Esophagus squamous epithelium (tissue), 5 donors: ENCODE data around the gene RPS29. TPM values are rescaled to one million over a fixed set of nuclear protein-coding genes. Genes with fewer than 3 reads are reported as not detected.

Experiments used
- DNase-seq: peaks from one replicate; lab custom pipeline; 2025; lab: John Stamatoyannopoulos, UW
- H3K27ac ChIP-seq, 4 donors: fragments of 200-600 bp; sonication (generic); one replicate each; pipeline ENCODE4 v1.5.1; 2016 to 2019; ENCODE audit warnings: mild to moderate bottlenecking in 1 of 4
- H3K27me3 ChIP-seq, 4 donors: fragments of 200-600 bp; sonication (generic); 1 replicate in 3 of 4; 2 replicates in 1 of 4; pipeline versions ENCODE4 v1.5.1 to v1.6.0; 2017 to 2021; ENCODE audit warnings: antibody characterized with exemption in 1 of 4
- H3K36me3 ChIP-seq, 3 donors: fragments of 200-600 bp; sonication (generic); one replicate each; pipeline ENCODE4 v1.5.1; 2016 to 2019
- H3K4me1 ChIP-seq, 3 donors: fragments of 200-600 bp; sonication (generic); one replicate each; pipeline ENCODE4 v1.5.1; 2017 to 2019
- H3K4me3 ChIP-seq, 4 donors: fragments of 200-600 bp; sonication (generic); 1 replicate in 3 of 4; 2 replicates in 1 of 4; pipeline ENCODE4 v1.5.1; 2016 to 2019; ENCODE audit warnings: mild to moderate bottlenecking in 2 of 4, moderate library complexity in 1 of 4
- H3K9me3 ChIP-seq, 3 donors: fragments of 200-600 bp; sonication (generic); one replicate each; pipeline ENCODE4 v1.5.1; 2016 to 2019
- POLR2A ChIP-seq, 4 donors: fragments of 450-650 bp; IDR thresholded peaks; one replicate each; pipeline ENCODE4 v1.6.1; 2017; ENCODE audit warnings: antibody characterized with exemption in 4 of 4, mild to moderate bottlenecking in 4 of 4, moderate library complexity in 3 of 4
- WGBS, 2 donors: methylation state at CpG; one replicate each; pipeline ENCODE4 v1.1.5; 2018; 5-methylcytosine and 5-hydroxymethylcytosine counted together
- intact Hi-C: fragments of 100-400 bp; cut with DNase I; formaldehyde crosslinking; loops from one replicate; pipeline ENCODE4 v1.15.0; 2022
- small RNA-seq, 4 donors: library from RNA; depleted of rRNA; stranded (forward); fragments of <200 nt; gene quantifications; one replicate each; pipeline ENCODE3, GENCODE V24; 2016
- total RNA-seq, 4 donors: library from RNA; depleted of rRNA; stranded (reverse); fragments of >200 nt; gene quantifications; one replicate each; pipeline ENCODE4 v1.1.0, GENCODE V29; 2016
- TF ChIP-seq, protein P1 (sequence below), 6 experiments: fragments of 450-650 bp in 4 of 6; fragments of 200-600 bp in 2 of 6; sonication (generic) in 2 of 6; IDR thresholded peaks; one replicate each; pipeline ENCODE4 v1.5.1; 2016 to 2019; ENCODE audit warnings: antibody characterized with exemption in 6 of 6, mild to moderate bottlenecking in 4 of 6, moderate library complexity in 4 of 6
- donor health status: DM: yes; HTN: yes; CAD: no.

RPS29 gene
- total RNA-seq, 4 donors from 2014 or later: 911 to 13,326 (median 8,997) TPM

DNA sequence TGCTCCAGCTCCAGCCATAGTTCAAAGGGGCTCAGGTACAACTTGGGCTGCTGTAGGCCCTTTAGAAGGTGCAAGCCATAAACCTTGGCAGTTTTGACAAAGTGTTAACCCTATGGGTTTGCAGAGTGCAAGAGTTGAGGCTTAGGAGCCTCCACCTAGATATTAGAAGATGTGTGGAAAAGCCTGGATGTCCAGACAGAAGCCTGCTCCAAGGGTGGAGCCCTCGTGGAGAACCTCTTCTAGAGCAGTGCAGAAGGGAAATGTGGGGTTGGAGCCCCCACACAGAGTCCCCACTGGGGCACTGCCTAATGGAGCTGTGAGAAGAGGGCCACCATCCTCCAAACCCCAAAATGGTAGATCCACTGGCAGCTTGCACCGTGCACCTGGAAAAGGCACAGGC is 45.1 kb downstream of the RPS29 start:
- TF ChIP-seq, protein P1, sequence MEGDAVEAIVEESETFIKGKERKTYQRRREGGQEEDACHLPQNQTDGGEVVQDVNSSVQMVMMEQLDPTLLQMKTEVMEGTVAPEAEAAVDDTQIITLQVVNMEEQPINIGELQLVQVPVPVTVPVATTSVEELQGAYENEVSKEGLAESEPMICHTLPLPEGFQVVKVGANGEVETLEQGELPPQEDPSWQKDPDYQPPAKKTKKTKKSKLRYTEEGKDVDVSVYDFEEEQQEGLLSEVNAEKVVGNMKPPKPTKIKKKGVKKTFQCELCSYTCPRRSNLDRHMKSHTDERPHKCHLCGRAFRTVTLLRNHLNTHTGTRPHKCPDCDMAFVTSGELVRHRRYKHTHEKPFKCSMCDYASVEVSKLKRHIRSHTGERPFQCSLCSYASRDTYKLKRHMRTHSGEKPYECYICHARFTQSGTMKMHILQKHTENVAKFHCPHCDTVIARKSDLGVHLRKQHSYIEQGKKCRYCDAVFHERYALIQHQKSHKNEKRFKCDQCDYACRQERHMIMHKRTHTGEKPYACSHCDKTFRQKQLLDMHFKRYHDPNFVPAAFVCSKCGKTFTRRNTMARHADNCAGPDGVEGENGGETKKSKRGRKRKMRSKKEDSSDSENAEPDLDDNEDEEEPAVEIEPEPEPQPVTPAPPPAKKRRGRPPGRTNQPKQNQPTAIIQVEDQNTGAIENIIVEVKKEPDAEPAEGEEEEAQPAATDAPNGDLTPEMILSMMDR (IDR thresholded peaks at IDR 0.05): no peak
- TF ChIP-seq POLR2A (IDR thresholded peaks at IDR 0.05): no peak
- WGBS, 2 donors: 43 to 70% methylated on average over 1 to 2 of the region's 2 CpGs
- Histone ChIP-seq H3K9me3 (peaks cover 0 to 8% (median 0%) of the 10 kb centered on the region in 3 donors), H3K27me3 (no peaks in the 10 kb centered on the region), H3K4me1 (no peaks in the 10 kb centered on the region), H3K4me3 (no peak overlapping the region), H3K27ac (no peak overlapping the region), H3K36me3 (no peaks in the 10 kb centered on the region)
- intact Hi-C loops: no loop called here
- no peak for DNase-seq

DNA sequence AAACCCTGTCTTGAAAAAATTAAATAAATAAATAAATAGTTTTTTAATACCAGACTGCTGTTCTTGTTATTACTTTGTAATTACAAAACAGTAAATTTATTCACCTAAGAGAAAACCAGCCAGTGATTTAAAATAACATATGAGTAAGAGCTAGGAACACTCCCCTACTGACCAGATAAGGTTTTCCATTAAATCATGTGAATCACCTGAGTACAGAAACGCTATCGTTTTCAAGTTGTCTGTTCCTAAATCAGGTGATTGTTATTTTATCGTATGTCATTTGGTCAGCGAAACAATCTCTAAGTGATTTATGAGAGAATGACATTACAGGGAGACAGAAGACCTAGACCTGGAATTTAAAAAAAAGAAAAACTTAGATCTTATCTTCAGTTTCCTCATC is 47.3 kb downstream of the RPS29 start:
- H3K27me3 ChIP-seq: no peaks in the 10 kb centered on the region
- TF ChIP-seq, protein P1 (IDR thresholded peaks at IDR 0.05): no peak
- TF ChIP-seq POLR2A (IDR thresholded peaks at IDR 0.05): no peak
- peaks cover 0 to 8% (median 0%) of the 10 kb centered on the region in 3 donors for H3K9me3 ChIP-seq
- no peak for DNase-seq
- no peak overlapping the region for H3K4me3 ChIP-seq
- intact Hi-C loops: no loop called here
- H3K4me1 ChIP-seq: no peaks in the 10 kb centered on the region
- 80 to 87% methylated on average over 4 of the region's 4 CpGs for WGBS, 2 donors
- H3K36me3 ChIP-seq: no peaks in the 10 kb centered on the region
- H3K27ac ChIP-seq: no peak overlapping the region

Small RNA genes lying within 50 kb of the gene (small RNA-seq; reads per million reads assigned to genes)
- gene AL139099.3: 0 reads per million in 4 donors
- 0 reads per million in 4 donors for gene AL139099.4
- gene RF00019: 0 reads per million in 4 donors
- 0 reads per million in 4 donors for gene RNA5SP384

Other genes with a start within 250 kb of the RPS29 start
- 10 to 100 TPM in 2 of 4 donors, 1 to 10 TPM in 2; 5.5 to 19.8 (median 12.8) TPM for gene LRR1, start 12.6 kb upstream of the RPS29 start, total RNA-seq
- gene RPL36AL, start 34.2 kb upstream of the RPS29 start, total RNA-seq: 100 to 1,000 TPM; 188 to 260 (median 211) TPM
- gene MGAT2, start 34.4 kb upstream of the RPS29 start, total RNA-seq: 10 to 100 TPM; 13.9 to 28.0 (median 19.7) TPM
- 10 to 100 TPM in 2 of 4 donors, 1 to 10 TPM in 2; 5.0 to 11.6 (median 9.6) TPM for gene DNAAF2, start 48.9 kb upstream of the RPS29 start, total RNA-seq
- 10 to 100 TPM in 2 of 4 donors, 1 to 10 TPM in 2; 7.9 to 23.5 (median 13.2) TPM for gene POLE2, start 101.8 kb upstream of the RPS29 start, total RNA-seq
- 1 to 10 TPM in 3 of 4 donors, under 1 TPM in 1; 0.97 to 6.5 (median 3.2) TPM for gene KLHDC1, start 106.7 kb upstream of the RPS29 start, total RNA-seq
- 10 to 100 TPM; 21.1 to 56.1 (median 41.5) TPM for gene KLHDC2, start 181.8 kb upstream of the RPS29 start, total RNA-seq